Measurements from ENCODE around the gene SIGLEC11. TPM values are rescaled to one million over a fixed set of nuclear protein-coding genes. Genes with fewer than 3 reads are reported as not detected.

Gene SIGLEC11
- total RNA-seq, 1 donor from 2014 or later = 7.7 TPM

DNA sequence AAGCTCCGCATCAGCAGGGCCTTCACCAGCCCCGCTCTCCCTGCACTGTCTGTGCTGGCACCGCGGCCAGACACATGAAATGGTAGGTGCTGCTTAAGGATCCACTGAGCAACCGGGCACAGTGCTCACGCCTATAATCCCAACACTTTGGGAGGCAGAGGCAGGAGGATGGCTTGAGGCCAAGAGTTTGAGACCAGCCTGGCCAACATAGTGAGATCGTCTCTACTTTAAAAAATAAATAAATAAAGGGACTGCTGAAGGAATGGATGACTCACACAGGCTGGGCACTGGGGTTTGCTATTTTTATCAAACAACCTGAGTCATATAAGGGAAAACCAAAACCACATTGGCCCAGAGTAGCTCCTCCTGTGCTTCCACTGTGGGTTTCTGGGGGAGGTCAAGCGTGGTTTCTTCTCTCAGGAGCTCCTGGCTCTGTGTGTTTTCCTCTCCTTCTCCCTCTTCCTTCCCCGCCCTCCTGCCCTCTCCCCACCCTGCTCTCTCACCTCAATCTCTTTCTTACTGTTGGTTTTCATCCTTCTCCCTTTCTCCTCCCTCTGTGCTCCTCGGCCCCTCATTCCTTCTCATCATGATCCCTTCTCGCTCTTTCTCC is 42.9 kb upstream of the SIGLEC11 start:
- Histone ChIP-seq H3K4me1 (peaks cover 13% of the 10 kb centered on the region), H3K9me3 (no peaks in the 10 kb centered on the region), H3K27ac (no peak overlapping the region), H3K4me3 (no peak overlapping the region), H3K36me3 (peaks cover 100% of the 10 kb centered on the region), H3K27me3 (ENCODE audit: low read depth) (no peaks in the 10 kb centered on the region)
- DNase-seq (no peak), ATAC-seq (peak; percentile 36 to 49)
- TF ChIP-seq, protein P1, sequence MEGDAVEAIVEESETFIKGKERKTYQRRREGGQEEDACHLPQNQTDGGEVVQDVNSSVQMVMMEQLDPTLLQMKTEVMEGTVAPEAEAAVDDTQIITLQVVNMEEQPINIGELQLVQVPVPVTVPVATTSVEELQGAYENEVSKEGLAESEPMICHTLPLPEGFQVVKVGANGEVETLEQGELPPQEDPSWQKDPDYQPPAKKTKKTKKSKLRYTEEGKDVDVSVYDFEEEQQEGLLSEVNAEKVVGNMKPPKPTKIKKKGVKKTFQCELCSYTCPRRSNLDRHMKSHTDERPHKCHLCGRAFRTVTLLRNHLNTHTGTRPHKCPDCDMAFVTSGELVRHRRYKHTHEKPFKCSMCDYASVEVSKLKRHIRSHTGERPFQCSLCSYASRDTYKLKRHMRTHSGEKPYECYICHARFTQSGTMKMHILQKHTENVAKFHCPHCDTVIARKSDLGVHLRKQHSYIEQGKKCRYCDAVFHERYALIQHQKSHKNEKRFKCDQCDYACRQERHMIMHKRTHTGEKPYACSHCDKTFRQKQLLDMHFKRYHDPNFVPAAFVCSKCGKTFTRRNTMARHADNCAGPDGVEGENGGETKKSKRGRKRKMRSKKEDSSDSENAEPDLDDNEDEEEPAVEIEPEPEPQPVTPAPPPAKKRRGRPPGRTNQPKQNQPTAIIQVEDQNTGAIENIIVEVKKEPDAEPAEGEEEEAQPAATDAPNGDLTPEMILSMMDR (IDR thresholded peaks at IDR 0.05) = no peak
- intact Hi-C loops (cut with DNase I) = no loop called here

DNA sequence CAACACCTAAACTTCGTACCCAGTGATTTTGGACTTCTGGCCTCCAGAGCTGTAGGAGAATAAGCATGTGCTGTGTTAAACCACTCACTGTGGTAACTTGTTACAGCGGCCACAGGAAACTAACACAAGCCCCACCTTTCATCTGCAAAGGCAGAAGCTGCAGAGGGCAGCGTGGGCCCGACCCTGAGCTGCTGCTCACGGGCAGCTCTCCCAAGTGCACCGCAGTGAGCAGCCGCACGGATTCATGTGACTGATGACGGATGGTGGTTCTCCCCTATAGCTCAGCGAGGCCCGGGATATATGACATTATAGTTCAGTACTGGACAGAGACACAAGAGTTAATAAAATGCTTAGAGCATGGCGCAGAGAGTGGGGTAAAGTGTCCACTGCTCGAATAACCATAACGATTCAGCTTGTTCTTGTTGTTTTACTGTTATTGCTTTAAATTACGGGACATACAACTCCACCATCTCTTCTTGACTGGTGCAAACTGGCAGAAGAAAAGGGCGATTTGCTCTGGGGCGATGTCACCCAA is 42.3 kb upstream of the SIGLEC11 start:
- Histone ChIP-seq H3K27me3 (ENCODE audit: low read depth) (no peaks in the 10 kb centered on the region), H3K27ac (no peak overlapping the region), H3K36me3 (peaks cover 100% of the 10 kb centered on the region), H3K9me3 (no peaks in the 10 kb centered on the region), H3K4me3 (no peak overlapping the region), H3K4me1 (peaks cover 13% of the 10 kb centered on the region)
- intact Hi-C loops (cut with DNase I) = no loop called here
- ATAC-seq (peak in 1 of 2 donors; percentile 23), DNase-seq (no peak)
- TF ChIP-seq, protein P1 (IDR thresholded peaks at IDR 0.05) = no peak

- ATAC-seq = no peak
- H3K36me3 ChIP-seq = peaks cover 100% of the 10 kb centered on the region
- TF ChIP-seq, protein P1 (IDR thresholded peaks at IDR 0.05) = no peak
- no peak overlapping the region for H3K27ac ChIP-seq
- intact Hi-C loops (cut with DNase I) = no loop called here
- peaks cover 13% of the 10 kb centered on the region for H3K4me1 ChIP-seq
- H3K4me3 ChIP-seq = no peak overlapping the region
- no peaks in the 10 kb centered on the region for H3K9me3 ChIP-seq
- H3K27me3 ChIP-seq (ENCODE audit: low read depth) = no peaks in the 10 kb centered on the region
- DNase-seq = no peak
Observed at GRCh38 chr19:50002386-50002960, 41.5 kb upstream of the SIGLEC11 start.

DNA sequence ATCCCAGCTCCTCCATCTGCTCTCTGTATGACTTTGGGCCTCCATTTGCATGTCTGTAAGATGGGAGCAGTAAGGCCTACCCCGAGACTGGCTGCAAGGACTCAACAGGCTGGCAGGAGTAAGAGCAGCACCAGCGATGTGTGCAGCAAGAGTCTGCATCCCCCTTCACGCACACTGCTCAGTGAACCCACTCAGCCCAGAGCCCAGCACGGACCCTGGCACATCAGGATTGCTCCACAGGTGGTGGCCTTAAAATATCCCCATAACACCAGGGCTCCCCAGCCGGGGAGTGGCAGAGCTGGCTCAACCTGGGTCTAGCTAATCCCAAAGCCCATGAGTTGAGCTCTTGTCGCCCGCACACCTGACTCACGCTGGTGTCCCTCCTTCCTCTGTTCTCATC is 40.8 kb upstream of the SIGLEC11 start:
- Histone ChIP-seq H3K4me1 (peaks cover 13% of the 10 kb centered on the region), H3K36me3 (peaks cover 100% of the 10 kb centered on the region), H3K9me3 (no peaks in the 10 kb centered on the region), H3K27me3 (ENCODE audit: low read depth) (no peaks in the 10 kb centered on the region), H3K27ac (no peak overlapping the region), H3K4me3 (no peak overlapping the region)
- TF ChIP-seq, protein P1 (IDR thresholded peaks at IDR 0.05) = no peak
- intact Hi-C loops (cut with DNase I) = no loop called here
- ATAC-seq (no peak), DNase-seq (no peak)

DNA sequence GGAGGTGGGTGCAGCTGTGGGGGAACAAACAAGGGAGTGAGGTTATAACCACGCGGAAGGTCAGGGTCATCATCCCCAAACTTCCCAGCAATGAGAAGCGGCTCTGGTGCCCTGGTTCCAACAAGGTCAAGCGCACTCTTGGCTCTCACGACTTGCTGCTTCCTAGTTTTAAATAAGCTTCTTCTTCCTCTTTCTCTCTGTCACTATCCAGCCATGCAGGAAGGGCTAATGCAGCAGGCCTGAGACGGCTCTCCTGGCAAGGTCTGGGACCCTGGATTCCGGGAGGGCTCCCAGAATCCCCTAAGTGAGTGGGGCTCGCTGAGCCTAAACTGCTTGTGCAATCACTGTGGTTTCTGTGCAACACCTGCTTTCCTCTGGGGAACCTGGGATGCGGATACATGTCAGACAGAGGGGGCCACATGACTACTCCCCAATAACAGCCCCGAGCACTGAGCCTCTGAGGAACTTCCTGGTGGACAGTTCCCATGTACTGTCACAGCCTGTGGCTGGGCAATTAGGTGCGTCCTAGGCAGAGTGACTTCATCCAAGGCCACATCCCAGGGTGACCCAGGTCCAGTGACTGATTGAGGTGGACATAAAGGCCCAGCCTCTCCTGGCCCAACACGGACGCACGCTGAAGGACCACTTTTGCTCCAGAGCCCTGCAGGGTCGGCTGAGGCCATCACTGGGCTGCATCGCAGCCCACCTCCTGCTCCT is 40.0 kb upstream of the SIGLEC11 start:
- DNase-seq (no peak), ATAC-seq (no peak)
- Histone ChIP-seq H3K4me3 (no peak overlapping the region), H3K27ac (no peak overlapping the region), H3K27me3 (ENCODE audit: low read depth) (no peaks in the 10 kb centered on the region), H3K9me3 (no peaks in the 10 kb centered on the region), H3K4me1 (peaks cover 13% of the 10 kb centered on the region), H3K36me3 (peaks cover 100% of the 10 kb centered on the region)
- TF ChIP-seq, protein P1 (IDR thresholded peaks at IDR 0.05) = no peak
- intact Hi-C loops (cut with DNase I) = no loop called here

Measured in lower lobe of right lung (tissue), 2 donors.